Fibroblast of skin of abdomen (primary cell): Measurements from ENCODE around the gene HSD11B1L.

Source experiments
- DNase-seq: peaks from one replicate; pipeline ENCODE4 v3.0.0-alpha.2; 2013

The HSD11B1L gene

GRCh38 chr19:5667751-5668271 lies 13.0 kb upstream of the HSD11B1L start:
- DNase-seq: no peak

- no peak for DNase-seq
Measured at GRCh38 chr19:5669212-5669611, 11.6 kb upstream of the HSD11B1L start.

- no peak for DNase-seq
Measured at GRCh38 chr19:5671600-5671999, 9.2 kb upstream of the HSD11B1L start.

DNA sequence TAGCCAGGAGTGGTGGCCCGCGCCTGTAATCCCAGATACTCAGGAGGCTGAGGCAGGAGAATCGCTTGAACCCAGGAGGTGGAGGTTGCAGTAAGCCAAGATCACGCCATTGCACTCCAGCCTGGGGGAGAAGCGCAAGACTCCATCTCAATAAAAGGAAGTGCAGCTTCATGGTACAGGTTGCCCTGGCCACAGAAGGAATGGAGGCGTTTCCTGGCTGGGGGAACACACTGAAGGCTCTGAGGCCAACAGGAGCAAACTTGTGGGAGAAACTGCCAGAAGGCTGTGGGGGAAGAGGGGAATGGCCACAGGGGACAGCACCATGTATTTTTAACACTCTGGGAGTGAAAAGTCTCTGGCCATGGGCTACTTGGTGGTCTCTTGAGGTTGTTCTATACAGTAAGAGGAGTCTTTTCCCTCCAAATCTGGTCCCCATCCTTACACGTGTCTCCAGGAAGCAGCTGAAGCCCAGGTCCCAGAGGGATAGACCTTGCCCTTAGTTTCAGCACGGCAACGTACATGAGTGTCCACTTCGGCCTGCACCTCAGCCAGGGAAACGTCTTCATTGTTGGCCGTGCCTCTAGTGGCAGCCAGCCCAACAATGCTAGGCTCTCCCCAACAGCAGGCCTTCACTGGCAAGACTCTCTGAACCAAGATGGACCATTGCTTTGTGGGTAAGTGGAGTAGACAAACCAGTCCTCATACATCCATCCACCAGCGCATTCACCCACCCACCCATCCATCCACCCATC lies 7.9 kb upstream of the HSD11B1L start:
- no peak for DNase-seq

GRCh38 chr19:5673752-5674151 lies 7.1 kb upstream of the HSD11B1L start:
- no peak for DNase-seq

- DNase-seq: no peak
Measured at GRCh38 chr19:5674714-5675113, 6.1 kb upstream of the HSD11B1L start.

- DNase-seq: no peak
Measured at GRCh38 chr19:5676105-5676771, 4.6 kb upstream of the HSD11B1L start.

DNA sequence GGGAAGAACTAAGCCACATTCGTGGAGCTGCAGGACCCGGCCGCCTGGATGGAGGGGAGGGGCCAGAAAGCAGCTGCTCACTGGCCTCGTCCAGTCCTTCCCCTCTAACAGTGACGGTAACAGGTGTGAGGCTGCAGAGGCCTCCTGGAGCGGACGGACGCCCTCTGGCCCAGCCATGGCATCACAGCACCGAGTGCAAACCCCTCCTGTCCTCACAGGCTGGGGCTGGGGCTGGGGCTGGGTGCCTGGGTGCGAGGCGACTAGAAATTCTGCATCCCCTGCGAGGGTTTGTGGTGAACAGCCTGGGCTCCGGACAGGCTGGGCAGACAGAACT lies 4.1 kb upstream of the HSD11B1L start:
- DNase-seq: no peak

DNA sequence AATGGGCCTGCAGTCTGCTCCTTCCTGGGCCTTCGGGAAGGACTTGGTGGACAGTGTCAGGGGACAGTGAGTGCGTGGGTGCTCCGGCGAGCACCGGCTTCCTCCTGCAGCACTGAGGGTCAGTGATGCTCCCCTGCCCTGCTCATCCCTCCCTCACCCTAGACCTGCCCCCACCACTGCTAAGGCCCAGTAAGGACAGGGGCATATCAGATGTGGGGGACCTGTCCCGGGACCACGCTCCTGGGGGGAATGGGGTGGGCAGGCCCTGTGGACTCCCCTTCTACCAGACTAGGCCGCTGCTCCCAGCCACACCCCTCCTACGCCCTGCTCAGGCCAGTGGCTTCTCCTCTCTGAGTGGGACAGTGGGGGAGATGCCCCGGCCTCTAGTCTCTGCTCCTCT lies 3.7 kb upstream of the HSD11B1L start:
- no peak for DNase-seq

GRCh38 chr19:5677580-5677979 lies 3.2 kb upstream of the HSD11B1L start:
- DNase-seq: no peak

DNA sequence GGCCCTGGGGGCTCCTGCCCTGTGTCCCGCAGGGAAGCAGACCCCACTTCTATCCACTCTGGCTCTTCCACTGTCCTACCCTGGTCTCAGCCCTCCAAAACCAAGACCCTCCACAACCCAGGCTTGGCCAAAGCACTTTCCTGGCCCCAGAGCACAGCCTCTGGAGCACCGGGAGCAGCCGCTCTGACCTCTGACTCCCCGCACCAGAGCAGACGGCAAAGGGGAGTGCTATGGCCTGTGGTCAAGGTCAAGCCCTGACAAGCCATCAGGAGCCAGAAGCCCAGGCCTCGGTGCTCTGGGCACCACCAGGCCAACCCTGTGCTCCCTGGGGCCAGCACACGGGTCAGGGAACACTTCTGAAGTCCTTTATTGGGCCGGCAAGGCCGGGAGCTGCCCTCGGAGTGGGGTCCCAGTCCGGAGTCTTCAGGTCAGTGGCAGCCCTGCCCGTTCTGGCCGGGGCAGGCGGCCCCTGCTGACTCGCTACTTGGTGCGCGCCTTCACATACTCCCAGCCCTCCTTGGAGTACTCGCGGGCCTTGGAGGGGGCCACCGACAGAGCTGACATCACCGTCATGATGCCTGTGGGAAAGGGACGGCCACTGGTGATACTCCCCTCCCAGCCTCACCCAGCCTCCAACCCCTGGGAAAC lies 2.6 kb upstream of the HSD11B1L start:
- DNase-seq: no peak

- no peak for DNase-seq
Measured at GRCh38 chr19:5679289-5680083, 1.3 kb upstream of the HSD11B1L start.

- peak; percentile 21 for DNase-seq
Measured at GRCh38 chr19:5680084-5680436, 767 bp upstream of the HSD11B1L start.

DNA sequence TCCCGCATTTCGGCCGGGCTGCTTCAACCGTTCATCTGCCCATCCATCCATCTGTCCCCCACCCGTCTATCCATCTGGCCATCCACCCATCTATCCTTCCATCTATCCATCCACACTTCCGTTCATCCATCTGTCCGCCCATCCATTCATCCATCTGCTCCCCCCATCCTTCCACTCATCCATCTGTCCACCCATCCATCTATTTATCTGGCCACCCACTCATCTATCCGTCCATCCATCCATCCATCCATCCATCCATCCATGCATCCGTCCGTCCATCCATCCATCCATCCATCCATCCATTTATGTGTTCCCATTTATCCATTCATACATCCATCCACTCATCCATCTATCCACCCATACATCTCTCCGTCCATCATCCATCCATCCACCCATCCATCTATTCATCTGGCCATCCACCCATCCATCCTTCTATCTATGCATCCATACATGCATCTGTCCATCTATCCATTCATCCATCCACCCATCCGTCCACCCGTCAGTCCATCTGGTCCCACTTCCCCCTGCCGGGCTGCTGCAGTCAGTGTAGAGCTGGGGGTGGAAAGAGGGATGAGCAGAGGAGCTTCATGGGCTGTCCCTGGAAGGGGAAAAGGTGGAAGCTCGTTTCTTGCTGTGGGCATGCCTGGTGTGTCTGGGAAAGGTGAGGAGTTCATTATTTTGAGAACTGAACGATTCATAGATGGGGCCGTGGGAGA lies 722 bp downstream of the HSD11B1L start:
- no peak for DNase-seq

DNA sequence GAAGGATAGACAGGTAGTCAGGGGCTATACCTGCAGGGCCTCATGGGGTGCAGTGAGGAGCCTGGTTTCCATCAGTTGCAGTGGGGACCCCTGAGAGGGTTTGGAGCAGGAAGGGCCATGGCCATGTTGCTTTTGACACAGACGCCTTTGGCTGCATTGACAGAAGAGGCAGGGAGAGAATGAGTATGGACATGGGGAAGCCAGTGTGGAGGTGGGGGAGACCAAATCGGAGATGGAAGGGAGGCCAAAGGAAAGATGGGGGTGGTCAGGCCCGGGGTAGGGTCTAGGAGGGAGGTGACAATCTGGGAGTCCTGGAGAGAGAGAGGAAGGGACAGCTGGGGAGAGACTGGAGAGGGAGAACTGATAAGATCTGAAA lies 1.3 kb downstream of the HSD11B1L start:
- no peak for DNase-seq

GRCh38 chr19:5683177-5683886 lies 2.5 kb downstream of the HSD11B1L start:
- no peak for DNase-seq

DNA sequence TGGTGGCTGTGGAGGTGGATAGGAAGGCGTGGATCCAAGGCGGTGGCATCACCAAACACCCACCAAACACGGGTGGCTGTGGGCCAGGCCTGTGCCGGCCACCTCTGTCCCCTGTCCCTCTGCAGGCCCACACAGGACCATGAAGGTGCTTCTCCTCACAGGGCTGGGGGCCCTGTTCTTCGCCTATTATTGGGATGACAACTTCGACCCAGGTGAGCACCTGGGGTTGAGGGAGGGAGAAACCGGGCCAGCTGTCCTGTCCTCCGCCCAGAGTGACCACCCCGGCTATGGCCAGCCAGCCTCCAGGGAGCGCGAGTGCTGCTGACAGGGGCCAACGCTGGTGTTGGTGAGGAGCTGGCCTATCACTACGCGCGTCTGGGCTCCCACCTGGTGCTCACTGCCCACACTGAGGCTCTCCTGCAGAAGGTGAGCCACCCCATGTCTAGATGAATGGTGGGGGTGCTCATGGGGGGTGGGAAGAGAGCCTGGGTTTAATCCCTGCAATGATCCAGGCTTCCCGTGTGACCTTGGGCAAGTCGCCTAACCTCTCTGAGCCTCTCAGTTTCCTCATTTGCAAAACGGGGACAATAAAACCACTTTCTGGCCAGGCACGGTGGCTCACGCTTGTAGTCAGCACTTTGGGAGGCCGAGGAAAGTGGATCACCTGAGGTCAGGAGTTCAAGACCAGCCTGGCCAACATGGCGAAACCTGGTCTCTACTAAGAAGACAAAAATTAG lies 4.0 kb downstream of the HSD11B1L start:
- DNase-seq: no peak

DNA sequence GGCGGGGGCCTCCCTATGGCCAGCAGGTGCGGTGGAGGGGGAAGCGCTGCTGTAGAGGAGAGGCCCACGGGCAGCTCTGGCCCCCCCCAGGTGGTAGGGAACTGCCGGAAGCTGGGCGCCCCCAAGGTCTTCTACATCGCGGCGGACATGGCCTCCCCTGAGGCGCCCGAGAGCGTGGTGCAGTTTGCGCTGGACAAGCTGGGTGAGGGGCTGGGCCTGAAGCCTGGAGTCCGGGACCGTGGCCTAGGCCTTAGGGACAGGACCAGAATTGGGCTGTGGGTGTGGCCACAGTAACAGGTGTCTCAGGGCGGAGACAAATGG lies 5.5 kb downstream of the HSD11B1L start:
- no peak for DNase-seq

DNA sequence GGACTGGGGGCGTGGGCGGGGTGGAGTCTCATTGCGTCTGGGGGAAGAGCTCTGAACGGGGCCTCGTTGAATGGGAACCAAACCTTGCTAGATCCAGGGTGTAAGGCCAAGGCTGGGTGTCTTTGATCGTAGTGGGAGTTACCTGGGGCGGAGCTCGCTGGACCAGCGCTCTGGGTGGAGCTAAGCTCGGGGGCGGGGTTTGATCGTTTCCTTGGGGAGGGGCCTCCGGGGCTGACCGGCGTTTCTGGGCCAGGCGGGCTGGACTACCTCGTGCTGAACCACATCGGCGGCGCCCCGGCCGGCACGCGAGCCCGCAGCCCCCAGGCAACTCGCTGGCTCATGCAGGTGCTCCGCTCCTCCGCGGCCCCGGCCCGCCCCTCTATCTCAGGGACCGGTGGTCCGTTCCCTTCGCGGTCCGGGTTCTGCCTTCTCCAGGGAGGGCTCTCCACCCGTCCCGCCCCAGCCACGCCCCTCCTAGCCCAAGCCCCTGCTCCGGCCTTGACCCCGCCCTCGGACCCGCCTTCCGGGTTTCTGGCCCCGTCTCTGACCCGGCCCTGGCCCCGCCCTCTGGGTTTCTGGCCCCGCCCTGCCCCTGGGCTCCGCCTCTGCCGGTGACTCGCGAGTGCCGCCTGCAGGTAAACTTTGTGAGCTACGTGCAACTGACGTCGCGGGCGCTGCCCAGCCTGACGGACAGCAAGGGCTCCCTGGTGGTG lies 6.0 kb downstream of the HSD11B1L start:
- peak; percentile 89 for DNase-seq
